LNCAP (cell line): Measurements from ENCODE around the gene SMIM20.

Experiments used
- CTCF ChIP-seq: fragments of 450-650 bp; IDR thresholded peaks from 2 replicates; pipeline ENCODE4 v1.5.1; 2017; ENCODE audit warnings: mild to moderate bottlenecking

The SMIM20 gene

GRCh38 chr4:25884031-25884782, 29.8 kb upstream of the SMIM20 start:
- no peak for TF ChIP-seq CTCF

GRCh38 chr4:25888781-25889180, 25.2 kb upstream of the SMIM20 start:
- TF ChIP-seq CTCF = no peak

GRCh38 chr4:25889589-25890503, 24.2 kb upstream of the SMIM20 start:
- TF ChIP-seq CTCF = no peak

GRCh38 chr4:25890571-25891485, 23.2 kb upstream of the SMIM20 start:
- no peak for TF ChIP-seq CTCF

- TF ChIP-seq CTCF = no peak
Observed at GRCh38 chr4:25892796-25893195, 21.2 kb upstream of the SMIM20 start.

- no peak for TF ChIP-seq CTCF
Observed at GRCh38 chr4:25896776-25897539, 17.1 kb upstream of the SMIM20 start.
